OCI-LY1 (cell line): ENCODE data around the gene XRN2.

Source experiments
- EZH2 ChIP-seq: fragments of 200-600 bp; sonication (generic), shearing (Covaris generic); IDR thresholded peaks from 2 replicates; pipeline ENCODE4 v1.8.0; 2017; ENCODE audit warnings: borderline replicate concordance, mixed run types, mild to moderate bottlenecking, antibody characterized with exemption, low read length, moderate library complexity, mixed read lengths
- TF ChIP-seq, protein P1 (sequence below): fragments of 200-600 bp; sonication (generic), shearing (Covaris generic); IDR thresholded peaks from 2 replicates; pipeline ENCODE4 v1.5.1; 2017; ENCODE audit warnings: mild to moderate bottlenecking, antibody characterized with exemption, low read length, moderate library complexity, mixed read lengths

DNA sequence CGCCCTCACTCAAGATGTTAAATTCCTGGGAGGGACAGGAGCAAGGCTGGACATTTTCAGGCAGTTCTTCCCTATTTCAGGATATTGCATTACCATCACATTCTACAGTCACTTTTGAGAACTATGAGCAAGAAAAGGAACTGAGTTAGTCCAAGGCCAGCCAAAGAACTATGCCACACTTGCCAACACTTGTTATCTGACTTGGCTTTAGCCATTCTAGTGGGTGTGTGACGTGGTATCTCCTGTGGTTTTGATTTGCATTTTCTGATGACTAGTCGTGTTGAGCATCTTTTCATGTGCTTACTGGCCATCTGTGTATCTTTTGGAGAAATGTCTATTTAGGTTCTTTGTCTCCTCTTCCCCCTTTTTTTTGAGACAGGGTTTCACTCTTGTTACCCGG is 12.0 kb downstream of the XRN2 start:
- TF ChIP-seq, protein P1, sequence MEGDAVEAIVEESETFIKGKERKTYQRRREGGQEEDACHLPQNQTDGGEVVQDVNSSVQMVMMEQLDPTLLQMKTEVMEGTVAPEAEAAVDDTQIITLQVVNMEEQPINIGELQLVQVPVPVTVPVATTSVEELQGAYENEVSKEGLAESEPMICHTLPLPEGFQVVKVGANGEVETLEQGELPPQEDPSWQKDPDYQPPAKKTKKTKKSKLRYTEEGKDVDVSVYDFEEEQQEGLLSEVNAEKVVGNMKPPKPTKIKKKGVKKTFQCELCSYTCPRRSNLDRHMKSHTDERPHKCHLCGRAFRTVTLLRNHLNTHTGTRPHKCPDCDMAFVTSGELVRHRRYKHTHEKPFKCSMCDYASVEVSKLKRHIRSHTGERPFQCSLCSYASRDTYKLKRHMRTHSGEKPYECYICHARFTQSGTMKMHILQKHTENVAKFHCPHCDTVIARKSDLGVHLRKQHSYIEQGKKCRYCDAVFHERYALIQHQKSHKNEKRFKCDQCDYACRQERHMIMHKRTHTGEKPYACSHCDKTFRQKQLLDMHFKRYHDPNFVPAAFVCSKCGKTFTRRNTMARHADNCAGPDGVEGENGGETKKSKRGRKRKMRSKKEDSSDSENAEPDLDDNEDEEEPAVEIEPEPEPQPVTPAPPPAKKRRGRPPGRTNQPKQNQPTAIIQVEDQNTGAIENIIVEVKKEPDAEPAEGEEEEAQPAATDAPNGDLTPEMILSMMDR: no peak
- TF ChIP-seq EZH2: no peak
